ENCODE measurements around the gene SWAP70.

The SWAP70 gene

DNA sequence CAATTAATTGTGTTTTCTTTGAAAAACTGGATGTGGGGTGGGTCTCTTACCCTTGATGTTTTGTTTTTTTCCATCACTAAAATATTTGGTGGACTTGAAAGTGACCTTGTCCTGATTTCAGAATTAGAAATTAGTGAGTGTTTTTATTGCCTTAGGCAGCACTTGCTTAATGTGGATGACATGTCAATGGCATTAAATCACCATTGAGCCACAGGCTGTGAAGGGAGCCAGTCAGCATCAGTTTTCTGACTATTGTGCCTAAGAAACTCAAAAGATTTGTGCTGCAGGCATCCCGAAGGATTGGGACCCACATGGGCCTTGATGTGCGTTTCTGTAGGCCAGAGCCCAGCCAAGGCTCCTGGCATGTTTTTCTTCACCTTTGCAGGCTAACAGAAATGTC lies 53.8 kb downstream of the SWAP70 start:
- in situ Hi-C loops (cut with HindIII; ENCODE audit: low sequenced_read_pairs), result no loop called here

DNA sequence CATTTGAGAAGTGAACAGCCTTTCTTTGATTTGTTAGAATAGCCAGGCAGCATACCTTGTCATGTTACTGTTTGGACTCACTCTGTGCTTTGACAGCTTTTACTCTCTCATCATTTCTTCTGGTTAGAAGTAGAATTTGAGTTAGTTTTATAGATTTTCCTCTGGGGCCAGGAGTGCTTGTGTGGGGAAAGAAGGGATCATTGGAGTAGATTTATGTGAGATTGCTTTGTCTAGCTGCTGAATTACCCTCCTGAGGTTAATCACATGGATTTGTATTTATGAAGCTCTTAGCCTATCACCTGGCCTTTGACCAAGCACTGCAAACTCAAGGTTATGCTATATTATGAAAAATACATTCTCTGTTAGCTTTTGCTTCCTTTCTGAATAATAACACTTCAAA lies 54.3 kb downstream of the SWAP70 start:
- in situ Hi-C loops (cut with HindIII; ENCODE audit: low sequenced_read_pairs), result no loop called here

DNA sequence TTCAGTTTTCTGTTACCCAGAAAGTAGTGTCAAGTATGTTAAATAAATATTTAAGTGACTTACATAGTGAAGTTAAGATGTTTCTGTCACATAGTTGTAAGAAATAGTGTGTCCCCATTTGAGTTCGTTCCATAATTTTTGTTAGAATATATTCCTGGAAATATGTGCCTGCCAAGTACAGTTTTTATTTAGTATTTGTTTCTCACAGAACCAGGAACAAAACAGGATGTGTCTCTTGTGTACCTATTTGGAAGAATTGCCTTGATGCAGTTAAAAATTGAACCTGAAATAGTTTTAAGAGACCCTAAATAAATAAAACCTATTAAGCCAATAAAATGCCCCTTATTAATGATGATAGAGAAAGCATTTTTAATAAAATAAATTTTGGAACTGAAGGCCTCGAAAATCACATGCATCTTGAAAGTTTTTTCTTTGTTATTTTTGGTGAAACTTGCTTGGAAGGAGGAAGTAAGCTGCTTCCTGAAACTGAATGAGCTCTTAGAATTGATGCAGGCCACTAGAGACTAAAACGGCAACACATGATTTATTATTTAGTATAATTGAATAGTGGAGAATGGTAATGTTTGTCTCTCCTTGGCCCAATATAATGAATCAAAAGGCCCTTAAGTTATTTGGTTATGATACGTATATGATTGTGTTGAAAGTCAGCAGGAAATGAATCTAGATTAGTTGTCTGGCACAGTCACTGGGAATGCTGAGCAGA lies 55.9 kb downstream of the SWAP70 start:
- in situ Hi-C loops (cut with HindIII; ENCODE audit: low sequenced_read_pairs), result loop anchor here (10.0 kb wide), 1 partner anchor 95 kb away; no protein-coding TSS in a partner anchor

DNA sequence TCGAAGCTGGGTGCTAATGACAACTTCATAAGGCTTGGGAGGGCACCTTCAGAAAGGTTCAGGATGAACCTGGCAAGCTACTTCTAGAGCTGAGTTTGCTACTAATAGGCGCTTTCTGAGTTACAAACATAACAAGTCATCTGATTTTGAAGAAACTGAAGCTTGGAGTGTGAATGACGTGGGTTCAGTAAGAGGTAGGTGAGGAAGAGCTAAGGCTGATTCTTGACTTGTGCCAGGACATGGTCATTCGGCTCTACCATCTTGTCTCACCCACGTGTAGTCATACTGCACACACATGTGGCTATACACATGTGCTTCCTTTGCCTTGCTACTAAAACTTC lies 56.4 kb downstream of the SWAP70 start:
- in situ Hi-C loops (cut with HindIII; ENCODE audit: low sequenced_read_pairs), result loop anchor here (10.0 kb wide), 1 partner anchor 95 kb away; no protein-coding TSS in a partner anchor

DNA sequence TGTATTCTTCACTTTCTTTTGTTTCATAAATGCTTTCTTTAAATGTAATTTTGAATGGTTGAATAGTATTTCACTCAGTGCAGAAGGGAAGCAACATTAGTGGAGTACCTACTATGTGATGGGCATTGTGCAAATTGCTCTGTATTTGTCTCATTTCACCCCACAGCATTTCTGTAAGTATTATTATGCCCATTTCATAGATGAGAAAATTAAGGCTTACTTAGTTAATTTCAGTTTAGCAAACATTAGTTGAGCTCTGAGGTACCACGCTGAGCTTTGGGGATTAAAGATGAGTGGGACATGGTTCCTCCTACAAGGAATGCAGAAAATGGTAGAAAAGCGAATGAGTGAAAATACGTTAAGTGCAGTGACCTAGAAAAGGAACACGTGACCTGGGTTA lies 58.1 kb downstream of the SWAP70 start:
- in situ Hi-C loops (cut with HindIII; ENCODE audit: low sequenced_read_pairs), result loop anchor here (10.0 kb wide), 1 partner anchor 97 kb away; no protein-coding TSS in a partner anchor

DNA sequence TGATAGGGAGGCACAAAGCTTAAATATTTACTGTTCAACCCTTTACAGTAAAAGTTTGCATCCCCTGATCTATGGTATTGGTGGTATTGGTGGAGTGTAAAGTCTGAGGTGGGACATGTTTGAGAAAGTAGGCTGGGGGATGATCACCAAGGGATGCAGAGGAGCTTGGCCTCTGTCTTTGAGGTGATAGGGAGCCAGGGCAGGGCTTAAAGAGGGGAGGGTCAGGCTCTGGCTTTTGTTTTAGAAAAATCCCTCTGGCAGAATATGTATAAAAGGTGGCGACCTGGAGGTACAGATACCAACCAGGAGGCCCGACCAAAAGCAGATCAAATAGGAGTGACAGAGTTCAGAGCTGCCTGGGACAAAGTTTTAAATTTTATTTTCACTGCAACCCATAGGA lies 59.0 kb downstream of the SWAP70 start:
- in situ Hi-C loops (cut with HindIII; ENCODE audit: low sequenced_read_pairs), result loop anchor here (10.0 kb wide), 1 partner anchor 98 kb away; no protein-coding TSS in a partner anchor

DNA sequence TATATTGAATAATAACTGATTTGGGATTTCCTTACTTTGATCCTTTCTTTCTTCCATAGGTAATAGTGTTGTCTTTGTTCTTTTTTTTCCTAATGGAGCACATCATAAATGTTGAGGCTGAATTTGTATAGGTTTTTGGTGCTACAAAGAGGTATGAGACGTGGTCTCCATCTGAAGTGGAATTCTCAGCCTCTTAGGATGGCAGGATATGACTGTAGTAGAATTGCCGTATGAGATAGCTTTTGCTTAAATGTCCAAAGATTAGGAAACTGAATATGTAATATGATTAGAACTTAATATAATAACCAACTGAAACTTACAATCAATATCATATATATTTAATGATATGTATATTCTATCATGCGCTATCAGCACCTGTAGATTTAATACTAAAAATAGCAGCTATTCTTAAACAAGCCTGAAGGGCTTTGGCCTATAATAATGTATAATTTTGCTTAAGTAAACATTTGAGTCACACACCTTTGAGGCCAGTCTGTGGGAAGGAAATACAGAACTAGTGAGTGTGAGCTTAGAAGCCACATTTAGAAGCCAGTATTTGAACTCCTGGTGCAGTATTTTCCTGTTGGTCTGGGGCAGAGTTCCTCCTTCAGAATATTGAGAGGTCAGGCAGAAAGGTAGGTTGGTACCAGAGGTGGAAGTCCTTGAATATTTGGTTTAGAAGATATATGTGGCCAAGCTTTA lies 62.6 kb downstream of the SWAP70 start:
- in situ Hi-C loops (cut with HindIII; ENCODE audit: low sequenced_read_pairs), result loop anchor here (10.0 kb wide), 1 partner anchor 102 kb away; no protein-coding TSS in a partner anchor

DNA sequence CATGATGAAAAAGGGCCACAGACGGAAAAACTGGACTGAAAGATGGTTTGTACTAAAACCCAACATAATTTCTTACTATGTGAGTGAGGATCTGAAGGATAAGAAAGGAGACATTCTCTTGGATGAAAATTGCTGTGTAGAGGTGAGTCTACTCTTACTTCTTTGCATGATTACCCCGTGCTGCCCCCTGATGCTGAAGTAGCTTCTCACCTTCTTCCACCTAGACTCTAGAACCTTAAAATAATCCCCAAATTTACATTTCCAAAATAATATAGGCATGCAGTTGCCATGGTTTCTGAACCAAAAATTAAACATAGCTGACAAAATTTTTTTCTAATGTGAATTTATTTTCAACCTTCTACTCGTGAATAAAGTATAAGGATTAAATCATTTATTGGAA lies 64.2 kb downstream of the SWAP70 start:
- in situ Hi-C loops (cut with HindIII; ENCODE audit: low sequenced_read_pairs), result loop anchor here (10.0 kb wide), 1 partner anchor 103 kb away; no protein-coding TSS in a partner anchor

DNA sequence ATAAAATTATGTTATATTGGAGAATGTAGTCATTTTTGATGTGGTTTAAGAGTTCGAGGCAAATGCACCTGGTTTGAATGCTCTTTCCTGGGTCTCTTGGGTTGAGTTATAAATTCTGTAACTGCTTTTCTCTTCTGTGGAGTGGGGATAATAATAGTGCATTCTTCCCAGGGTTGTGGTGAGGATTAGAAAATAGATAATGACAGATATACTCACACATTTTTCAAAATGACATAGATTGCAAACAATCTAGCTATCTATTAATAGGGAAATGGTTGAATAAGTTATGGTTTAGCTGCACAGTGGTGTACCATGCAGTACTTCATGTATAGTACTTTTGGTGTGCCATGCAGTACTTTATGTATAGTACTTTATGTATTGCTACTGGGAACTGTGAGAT lies 67.4 kb downstream of the SWAP70 start:
- in situ Hi-C loops (cut with HindIII; ENCODE audit: low sequenced_read_pairs), result no loop called here

DNA sequence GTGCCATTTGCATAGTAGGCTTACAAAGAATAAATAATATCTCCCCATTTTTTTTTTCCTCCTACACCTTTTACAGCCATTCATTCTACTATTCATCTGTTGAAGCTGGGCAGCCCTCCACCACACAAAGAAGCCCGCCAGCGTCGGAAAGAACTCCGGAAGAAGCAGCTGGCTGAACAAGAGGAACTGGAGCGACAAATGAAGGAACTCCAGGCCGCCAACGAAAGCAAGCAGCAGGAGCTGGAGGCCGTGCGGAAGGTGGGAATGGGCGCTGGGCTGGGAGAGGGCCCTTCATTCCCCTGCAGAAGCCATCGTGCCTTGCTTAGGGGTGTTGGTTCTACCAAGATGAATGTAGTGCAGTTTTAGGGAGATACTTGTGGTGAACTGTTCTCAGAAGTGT lies 68.6 kb downstream of the SWAP70 start:
- in situ Hi-C loops (cut with HindIII; ENCODE audit: low sequenced_read_pairs), result no loop called here

DNA sequence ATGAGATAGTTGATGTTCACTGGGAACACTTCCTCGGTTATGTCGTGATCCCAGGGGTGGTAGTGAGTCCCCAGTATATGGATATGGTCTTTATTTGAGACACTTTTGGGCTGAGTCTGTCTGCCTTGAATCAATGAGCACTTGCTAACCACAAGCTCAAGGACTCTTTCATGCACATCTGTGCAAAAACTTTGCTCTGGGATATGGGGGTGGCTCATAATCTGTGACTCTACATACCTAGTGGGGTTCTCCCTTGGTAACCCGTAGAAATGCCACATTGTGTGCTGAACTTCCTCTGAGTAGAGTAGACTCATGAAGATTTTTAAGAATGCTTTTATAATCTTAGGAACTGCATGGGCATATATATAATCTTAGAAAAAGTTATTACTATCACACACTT lies 69.3 kb downstream of the SWAP70 start:
- in situ Hi-C loops (cut with HindIII; ENCODE audit: low sequenced_read_pairs), result no loop called here

DNA sequence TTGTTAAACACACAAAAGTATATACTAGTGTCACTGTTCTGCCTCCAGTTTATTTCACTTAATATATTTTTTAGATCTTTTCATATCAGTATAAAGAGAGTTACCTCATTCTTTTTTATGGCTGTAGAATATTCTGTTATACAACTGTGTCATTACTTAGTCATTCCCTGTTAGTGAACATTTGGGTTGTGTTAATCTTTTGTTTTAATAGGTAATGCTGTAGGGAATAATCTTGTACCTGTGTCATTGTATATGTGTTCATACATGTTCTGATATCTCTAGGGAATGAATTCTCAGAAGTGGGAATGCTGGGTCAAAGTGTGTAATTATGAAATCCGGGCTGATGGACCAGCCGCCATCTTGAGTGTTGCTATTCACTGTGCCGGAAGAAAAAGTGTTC lies 71.4 kb downstream of the SWAP70 start:
- in situ Hi-C loops (cut with HindIII; ENCODE audit: low sequenced_read_pairs), result no loop called here

DNA sequence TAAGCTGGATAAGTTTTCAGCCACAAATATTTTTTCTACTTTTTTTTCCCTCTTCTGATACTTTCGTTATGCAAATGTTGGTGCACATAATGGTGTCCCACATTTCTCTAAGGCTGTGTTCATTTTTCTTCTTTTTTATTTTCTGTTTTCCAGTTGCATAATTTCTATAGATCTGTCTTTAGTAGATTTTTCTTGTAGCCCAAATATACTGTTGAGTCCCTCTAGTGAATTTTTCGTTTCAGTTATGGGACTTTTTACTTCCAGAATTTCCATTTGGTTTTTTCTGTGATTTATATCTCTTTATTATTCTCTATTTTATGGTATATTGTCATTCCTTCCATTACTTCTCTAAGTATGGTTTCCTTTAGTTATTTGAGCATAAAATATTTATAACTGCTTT lies 72.0 kb downstream of the SWAP70 start:
- in situ Hi-C loops (cut with HindIII; ENCODE audit: low sequenced_read_pairs), result no loop called here

DNA sequence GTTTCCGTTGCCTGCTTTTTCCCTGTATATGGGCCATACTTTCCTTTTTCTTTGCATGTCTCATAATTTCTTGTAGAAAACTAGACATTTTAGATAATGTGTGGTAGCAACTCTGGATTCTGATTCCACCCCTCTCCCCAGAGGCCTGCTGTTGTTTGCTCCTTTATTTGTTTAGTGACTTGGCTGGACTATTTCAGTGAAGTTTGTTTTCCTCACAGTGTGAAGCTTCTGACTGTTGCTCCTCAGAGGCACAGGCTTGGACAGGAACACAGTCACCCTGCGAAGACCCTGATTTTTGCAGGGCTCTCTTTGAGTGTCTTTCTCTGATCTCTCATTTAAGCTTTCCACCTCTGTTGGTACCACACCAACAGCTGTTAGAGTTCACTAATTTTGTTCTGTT lies 72.5 kb downstream of the SWAP70 start:
- in situ Hi-C loops (cut with HindIII; ENCODE audit: low sequenced_read_pairs), result no loop called here

DNA sequence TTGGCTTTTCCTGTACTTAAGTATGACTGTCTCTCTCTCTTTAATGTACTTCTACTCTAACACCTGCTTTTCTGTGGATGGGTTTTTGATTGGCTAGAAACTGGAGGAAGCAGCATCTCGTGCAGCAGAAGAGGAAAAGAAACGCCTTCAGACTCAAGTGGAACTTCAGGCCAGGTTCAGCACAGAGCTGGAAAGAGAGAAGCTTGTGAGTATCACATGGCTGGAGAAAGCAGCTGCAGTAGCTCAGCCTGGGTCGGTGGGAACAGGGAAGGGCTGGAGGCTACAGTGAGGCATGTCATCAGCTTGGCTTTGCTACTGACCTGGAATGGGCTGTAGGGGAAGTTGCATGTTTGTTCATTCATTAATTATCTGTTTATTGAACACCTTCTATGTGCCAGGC lies 74.2 kb downstream of the SWAP70 start:
- in situ Hi-C loops (cut with HindIII; ENCODE audit: low sequenced_read_pairs), result no loop called here

DNA sequence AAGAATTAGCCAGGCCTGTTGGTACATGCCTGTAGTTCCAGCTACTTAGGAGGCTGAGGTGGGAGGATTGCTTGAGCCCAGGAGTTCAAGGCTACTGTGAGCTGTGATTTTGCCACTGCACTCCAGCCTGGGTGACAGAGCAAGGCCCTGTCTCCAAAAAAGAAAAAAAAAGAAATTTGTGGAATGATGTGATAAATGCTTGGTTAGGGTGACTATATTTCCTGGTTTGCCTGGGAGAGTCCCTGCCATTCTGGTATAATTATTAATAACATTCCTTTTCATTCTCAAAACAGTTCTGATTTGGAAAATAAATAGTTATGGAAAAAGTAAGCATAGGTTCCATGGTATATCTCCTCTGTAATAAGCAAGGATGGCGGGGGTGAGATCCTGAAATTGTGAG lies 74.8 kb downstream of the SWAP70 start:
- in situ Hi-C loops (cut with HindIII; ENCODE audit: low sequenced_read_pairs), result no loop called here

DNA sequence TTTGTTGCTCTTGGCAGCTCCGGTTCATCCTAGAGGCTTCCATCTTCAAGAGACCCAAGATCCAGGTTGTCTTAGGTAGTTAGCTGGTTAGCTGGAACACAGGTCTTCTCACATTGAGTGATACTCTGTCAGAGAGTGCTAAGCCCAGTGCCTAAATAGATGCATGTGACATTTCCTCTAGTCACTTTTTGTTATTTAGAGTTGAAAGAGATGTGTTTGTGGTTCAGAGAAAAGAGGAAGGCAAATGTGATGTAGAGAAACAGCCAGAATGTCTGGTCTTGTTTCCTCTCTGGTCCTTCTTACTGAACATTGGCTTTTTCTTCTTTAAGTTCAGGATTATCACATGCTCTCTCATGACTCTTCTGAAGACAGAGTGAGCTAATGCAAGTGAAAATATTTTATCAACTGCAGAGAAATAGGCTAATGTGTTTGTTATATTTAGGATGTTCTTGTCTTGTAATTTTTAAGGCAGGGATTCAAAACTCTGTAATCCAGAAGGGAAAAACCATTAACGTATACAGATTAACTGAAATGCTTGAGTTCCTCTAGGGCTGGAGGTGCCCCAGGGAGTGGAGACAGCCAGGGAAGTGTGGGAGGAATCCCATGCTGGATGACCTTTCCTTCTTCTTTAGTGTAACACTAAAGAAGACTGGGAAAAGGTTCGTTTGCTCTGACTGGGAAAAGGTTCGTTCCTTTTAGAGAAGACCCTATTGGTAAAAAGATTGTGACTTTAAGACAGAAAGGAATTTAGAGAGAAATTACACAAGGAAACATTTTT lies 75.4 kb downstream of the SWAP70 start:
- in situ Hi-C loops (cut with HindIII; ENCODE audit: low sequenced_read_pairs), result no loop called here

DNA sequence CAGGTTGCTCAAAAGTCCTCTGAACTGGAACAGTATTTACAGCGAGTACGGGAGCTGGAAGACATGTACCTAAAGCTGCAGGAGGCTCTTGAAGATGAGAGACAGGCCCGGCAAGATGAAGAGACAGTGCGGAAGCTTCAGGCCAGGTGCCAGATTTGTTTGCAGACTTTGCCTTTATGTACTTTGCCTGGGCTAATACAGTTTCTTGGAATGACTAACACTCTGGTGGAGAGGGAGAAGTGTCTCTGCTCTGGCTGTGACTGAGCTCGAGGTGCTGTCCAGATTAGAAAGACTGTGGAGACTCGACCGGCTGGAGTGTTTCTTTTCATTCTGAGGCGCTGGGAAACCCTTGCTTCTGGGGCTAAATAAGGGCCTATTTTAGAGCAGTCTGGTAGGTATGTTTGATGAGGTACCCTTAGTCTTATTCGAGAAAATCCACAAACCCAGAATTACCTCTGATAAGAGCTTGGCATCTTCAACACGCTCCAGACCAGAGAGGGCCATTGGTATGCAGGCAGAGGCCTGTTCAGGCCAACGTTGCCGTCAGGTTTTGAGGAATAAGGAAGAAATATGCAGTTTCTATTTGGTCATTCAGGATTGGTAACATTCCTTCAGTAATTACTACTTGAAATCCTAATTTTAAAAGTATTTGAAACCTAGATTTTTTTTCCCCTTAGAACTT lies 76.5 kb downstream of the SWAP70 start:
- in situ Hi-C loops (cut with HindIII; ENCODE audit: low sequenced_read_pairs), result loop anchor here (10.0 kb wide), 1 partner anchor 66 kb away; no protein-coding TSS in a partner anchor

DNA sequence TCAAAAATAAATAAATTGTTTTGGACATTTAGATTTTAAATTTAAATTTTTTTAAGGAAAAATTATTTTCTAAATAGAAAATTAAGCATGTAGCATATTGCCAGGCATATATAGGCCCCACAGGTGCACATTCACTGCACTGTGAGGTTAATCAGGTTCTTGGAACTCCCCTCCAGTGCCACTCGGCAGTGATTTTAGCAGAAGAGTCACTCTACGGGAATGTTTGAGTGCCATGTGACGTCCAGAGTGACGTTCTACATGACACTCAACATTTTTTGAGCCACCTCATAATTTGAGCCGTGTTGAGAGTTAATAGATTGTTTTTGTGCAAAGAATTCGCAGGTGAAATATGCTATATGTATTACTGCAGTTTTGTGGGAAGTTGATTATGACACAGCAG lies 77.4 kb downstream of the SWAP70 start:
- in situ Hi-C loops (cut with HindIII; ENCODE audit: low sequenced_read_pairs), result loop anchor here (10.0 kb wide), 1 partner anchor 66 kb away; no protein-coding TSS in a partner anchor

DNA sequence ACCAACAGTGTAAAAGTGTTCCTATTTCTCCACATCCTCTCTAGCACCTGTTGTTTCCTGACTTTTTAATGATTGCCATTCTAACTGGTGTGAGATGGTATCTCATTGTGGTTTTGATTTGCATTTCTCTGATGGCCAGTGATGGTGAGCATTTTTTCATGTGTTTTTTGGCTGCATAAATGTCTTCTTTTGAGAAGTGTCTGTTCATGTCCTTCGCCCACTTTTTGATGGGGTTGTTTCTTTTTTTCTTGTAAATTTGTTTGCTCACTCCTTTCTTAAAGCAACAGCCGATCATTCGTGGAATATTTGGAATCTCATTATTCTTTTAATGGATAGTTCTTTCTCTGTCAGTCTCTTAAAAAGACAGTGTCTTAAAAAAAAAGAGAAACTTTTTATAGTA lies 79.6 kb downstream of the SWAP70 start:
- in situ Hi-C loops (cut with HindIII; ENCODE audit: low sequenced_read_pairs), result loop anchor here (10.0 kb wide), 1 partner anchor 69 kb away; no protein-coding TSS in a partner anchor
